ENCODE measurements around the gene NVL. TPM values are rescaled to one million over a fixed set of nuclear protein-coding genes. Genes with fewer than 3 reads are reported as not detected.

Gene NVL
- polyA plus RNA-seq, 1 of the 3 experiments (the other 2 are of a cell fraction): 12.4 TPM

DNA sequence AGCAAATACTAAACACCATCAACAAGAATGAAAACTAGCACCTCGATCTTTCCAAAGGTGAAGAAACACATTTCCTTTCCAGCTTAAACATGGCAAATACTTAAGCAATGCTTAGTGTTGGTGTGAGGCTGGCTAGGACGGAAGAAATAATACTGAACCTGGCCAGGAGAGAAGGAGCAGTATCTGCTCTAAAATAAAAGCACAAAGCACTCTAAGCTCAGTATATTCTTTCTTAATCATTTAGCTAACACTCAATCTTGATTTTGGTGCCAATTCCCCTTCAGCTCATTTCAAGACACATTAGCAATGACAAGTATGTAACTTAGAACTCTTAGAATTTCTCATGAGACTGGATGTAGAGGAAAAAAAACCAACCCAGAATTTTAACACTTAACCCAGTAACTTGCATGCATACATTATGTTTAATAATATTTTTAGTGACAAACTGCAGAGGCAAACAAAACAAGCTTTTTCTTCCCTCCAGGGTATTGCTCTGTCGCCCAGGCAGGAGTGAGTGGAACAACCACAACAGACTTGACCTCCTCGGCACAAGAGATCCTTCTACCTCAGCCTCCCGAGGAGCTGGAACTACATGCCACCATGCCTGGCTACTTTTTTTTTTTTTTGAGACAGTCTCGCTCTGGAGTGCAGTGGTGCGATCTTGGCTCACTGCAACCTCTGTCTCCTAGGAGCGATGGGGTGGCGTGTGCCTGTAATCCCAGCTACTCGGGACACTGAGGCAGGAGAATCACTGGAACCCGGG lies 92.7 kb downstream of the NVL start:
- H3K27me3 ChIP-seq (ENCODE audit: insufficient read depth): no peaks in the 10 kb centered on the region
- H3K9me2 ChIP-seq: no peaks in the 10 kb centered on the region
- H3K9me3 ChIP-seq: no peaks in the 10 kb centered on the region
- H2AFZ ChIP-seq (ENCODE audit: low read depth): no peak overlapping the region
- H3K9ac ChIP-seq: no peak overlapping the region
- CTCF ChIA-PET: interaction anchor here (1.0 to 1.3 kb wide), 2 partner anchors 8 to 97 kb away, joined by 3 read pairs; no protein-coding TSS in a partner anchor
- no peak for DNase-seq
- WGBS (ENCODE audit: low lambda C conversion rate): 91% methylated on average over 11 of the region's 11 CpGs
- POLR2A ChIA-PET: no interaction called here
- TF ChIP-seq, protein P1, sequence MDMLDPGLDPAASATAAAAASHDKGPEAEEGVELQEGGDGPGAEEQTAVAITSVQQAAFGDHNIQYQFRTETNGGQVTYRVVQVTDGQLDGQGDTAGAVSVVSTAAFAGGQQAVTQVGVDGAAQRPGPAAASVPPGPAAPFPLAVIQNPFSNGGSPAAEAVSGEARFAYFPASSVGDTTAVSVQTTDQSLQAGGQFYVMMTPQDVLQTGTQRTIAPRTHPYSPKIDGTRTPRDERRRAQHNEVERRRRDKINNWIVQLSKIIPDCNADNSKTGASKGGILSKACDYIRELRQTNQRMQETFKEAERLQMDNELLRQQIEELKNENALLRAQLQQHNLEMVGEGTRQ (IDR thresholded peaks at IDR 0.05; ENCODE audit: borderline replicate concordance, low read depth, low read length): no peak
- TF ChIP-seq TCF12 (IDR thresholded peaks at IDR 0.05): no peak
- TF ChIP-seq, protein P2, sequence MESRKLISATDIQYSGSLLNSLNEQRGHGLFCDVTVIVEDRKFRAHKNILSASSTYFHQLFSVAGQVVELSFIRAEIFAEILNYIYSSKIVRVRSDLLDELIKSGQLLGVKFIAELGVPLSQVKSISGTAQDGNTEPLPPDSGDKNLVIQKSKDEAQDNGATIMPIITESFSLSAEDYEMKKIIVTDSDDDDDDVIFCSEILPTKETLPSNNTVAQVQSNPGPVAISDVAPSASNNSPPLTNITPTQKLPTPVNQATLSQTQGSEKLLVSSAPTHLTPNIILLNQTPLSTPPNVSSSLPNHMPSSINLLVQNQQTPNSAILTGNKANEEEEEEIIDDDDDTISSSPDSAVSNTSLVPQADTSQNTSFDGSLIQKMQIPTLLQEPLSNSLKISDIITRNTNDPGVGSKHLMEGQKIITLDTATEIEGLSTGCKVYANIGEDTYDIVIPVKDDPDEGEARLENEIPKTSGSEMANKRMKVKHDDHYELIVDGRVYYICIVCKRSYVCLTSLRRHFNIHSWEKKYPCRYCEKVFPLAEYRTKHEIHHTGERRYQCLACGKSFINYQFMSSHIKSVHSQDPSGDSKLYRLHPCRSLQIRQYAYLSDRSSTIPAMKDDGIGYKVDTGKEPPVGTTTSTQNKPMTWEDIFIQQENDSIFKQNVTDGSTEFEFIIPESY (IDR thresholded peaks at IDR 0.05; ENCODE audit: borderline replicate concordance, low read depth): no peak
- no peak for TF ChIP-seq SIN3A (IDR thresholded peaks at IDR 0.05; ENCODE audit: borderline replicate concordance, low read depth, low read length)
- TF ChIP-seq GATA2 (CRISPR knock-in tag; IDR thresholded peaks at IDR 0.05): no peak
- TF ChIP-seq CHD2 (IDR thresholded peaks at IDR 0.05; ENCODE audit: low read length, partially characterized antibody): no peak
- TF ChIP-seq, protein P3, sequence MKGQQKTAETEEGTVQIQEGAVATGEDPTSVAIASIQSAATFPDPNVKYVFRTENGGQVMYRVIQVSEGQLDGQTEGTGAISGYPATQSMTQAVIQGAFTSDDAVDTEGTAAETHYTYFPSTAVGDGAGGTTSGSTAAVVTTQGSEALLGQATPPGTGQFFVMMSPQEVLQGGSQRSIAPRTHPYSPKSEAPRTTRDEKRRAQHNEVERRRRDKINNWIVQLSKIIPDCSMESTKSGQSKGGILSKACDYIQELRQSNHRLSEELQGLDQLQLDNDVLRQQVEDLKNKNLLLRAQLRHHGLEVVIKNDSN (IDR thresholded peaks at IDR 0.05; ENCODE audit: borderline replicate concordance, low read depth): no peak
- TF ChIP-seq, protein P4, sequence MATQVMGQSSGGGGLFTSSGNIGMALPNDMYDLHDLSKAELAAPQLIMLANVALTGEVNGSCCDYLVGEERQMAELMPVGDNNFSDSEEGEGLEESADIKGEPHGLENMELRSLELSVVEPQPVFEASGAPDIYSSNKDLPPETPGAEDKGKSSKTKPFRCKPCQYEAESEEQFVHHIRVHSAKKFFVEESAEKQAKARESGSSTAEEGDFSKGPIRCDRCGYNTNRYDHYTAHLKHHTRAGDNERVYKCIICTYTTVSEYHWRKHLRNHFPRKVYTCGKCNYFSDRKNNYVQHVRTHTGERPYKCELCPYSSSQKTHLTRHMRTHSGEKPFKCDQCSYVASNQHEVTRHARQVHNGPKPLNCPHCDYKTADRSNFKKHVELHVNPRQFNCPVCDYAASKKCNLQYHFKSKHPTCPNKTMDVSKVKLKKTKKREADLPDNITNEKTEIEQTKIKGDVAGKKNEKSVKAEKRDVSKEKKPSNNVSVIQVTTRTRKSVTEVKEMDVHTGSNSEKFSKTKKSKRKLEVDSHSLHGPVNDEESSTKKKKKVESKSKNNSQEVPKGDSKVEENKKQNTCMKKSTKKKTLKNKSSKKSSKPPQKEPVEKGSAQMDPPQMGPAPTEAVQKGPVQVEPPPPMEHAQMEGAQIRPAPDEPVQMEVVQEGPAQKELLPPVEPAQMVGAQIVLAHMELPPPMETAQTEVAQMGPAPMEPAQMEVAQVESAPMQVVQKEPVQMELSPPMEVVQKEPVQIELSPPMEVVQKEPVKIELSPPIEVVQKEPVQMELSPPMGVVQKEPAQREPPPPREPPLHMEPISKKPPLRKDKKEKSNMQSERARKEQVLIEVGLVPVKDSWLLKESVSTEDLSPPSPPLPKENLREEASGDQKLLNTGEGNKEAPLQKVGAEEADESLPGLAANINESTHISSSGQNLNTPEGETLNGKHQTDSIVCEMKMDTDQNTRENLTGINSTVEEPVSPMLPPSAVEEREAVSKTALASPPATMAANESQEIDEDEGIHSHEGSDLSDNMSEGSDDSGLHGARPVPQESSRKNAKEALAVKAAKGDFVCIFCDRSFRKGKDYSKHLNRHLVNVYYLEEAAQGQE (IDR thresholded peaks at IDR 0.05; ENCODE audit: low read depth, low read length): no peak
- TF ChIP-seq FOXJ3 (CRISPR knock-in tag; IDR thresholded peaks at IDR 0.05): no peak
- TF ChIP-seq EZH2phosphoT487 (IDR thresholded peaks at IDR 0.05; ENCODE audit: borderline replicate concordance, low read depth): no peak
- TF ChIP-seq MEF2A (IDR thresholded peaks at IDR 0.05; ENCODE audit: borderline replicate concordance, low read depth): no peak
- no peak for TF ChIP-seq YY1 (IDR thresholded peaks at IDR 0.05; ENCODE audit: low read depth)
- TF ChIP-seq SMC3 (IDR thresholded peaks at IDR 0.05; ENCODE audit: low read depth, low read length): no peak
- no peak for TF ChIP-seq RFX5 (IDR thresholded peaks at IDR 0.05; ENCODE audit: low read length)
- TF ChIP-seq, protein P5, sequence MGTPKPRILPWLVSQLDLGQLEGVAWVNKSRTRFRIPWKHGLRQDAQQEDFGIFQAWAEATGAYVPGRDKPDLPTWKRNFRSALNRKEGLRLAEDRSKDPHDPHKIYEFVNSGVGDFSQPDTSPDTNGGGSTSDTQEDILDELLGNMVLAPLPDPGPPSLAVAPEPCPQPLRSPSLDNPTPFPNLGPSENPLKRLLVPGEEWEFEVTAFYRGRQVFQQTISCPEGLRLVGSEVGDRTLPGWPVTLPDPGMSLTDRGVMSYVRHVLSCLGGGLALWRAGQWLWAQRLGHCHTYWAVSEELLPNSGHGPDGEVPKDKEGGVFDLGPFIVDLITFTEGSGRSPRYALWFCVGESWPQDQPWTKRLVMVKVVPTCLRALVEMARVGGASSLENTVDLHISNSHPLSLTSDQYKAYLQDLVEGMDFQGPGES (IDR thresholded peaks at IDR 0.05; ENCODE audit: low read depth, low read length): no peak
- H3K4me3 ChIP-seq (ENCODE audit: low read depth in 2 of 2, low read length in 1 of 2): no peak overlapping the region
- H3K79me2 ChIP-seq (ENCODE audit: insufficient read depth): no peaks in the 10 kb centered on the region
- H4K20me1 ChIP-seq (ENCODE audit: insufficient read depth): no peaks in the 10 kb centered on the region
- no peaks in the 10 kb centered on the region for H3K4me1 ChIP-seq (ENCODE audit: control insufficient read depth in 1 of 2, insufficient read depth in 2 of 2, low read depth in 1 of 2, low read length in 1 of 2)
- H3F3A ChIP-seq (replicated peaks; ENCODE audit: insufficient read depth): no peaks in the 10 kb centered on the region
- peaks cover 17 to 24% of the 10 kb centered on the region in 2 experiments for H3K36me3 ChIP-seq (replicated peaks in 1 of 2; ENCODE audit: control insufficient read depth in 1 of 2, insufficient read depth in 2 of 2, low read length in 1 of 2)
- H3K4me2 ChIP-seq: no peak overlapping the region
- H3K27ac ChIP-seq (ENCODE audit: low read depth in 2 of 2, low read length in 1 of 2): no peak overlapping the region

Data from SK-N-SH (cell line).